Measurements from ENCODE around the gene B3GNT5.
A peak's percentile ranks its signal among the peaks of the same experiment; 100 is the strongest.

B3GNT5 gene

GRCh38 chr3:183254487-183255347, 1.7 kb downstream of the B3GNT5 start:
- Histone ChIP-seq H3K4me2 (ENCODE audit: low read length, poor library complexity, severe bottlenecking) (peak overlapping the region; percentile 83), H3K14ac (ENCODE audit: low read length in 2 of 2) (peak overlapping the region; percentile 63 to 95), H3K9ac (ENCODE audit: low read length) (peak overlapping the region; percentile 87), H2AK5ac (ENCODE audit: low read length, severe bottlenecking) (no peak overlapping the region), H3K27me3 (ENCODE audit: control insufficient read depth in 1 of 2, insufficient read depth in 1 of 2, low read length in 2 of 2) (peaks cover 0 to 4% of the 10 kb centered on the region in 2 experiments), H2BK5ac (ENCODE audit: low read depth, low read length, poor library complexity, severe bottlenecking) (peak overlapping the region; percentile 63), H2BK120ac (ENCODE audit: low read depth, low read length) (peak overlapping the region; percentile 95), H3K4me1 (ENCODE audit: control insufficient read depth, insufficient read depth, low read depth, low read length) (no peaks in the 10 kb centered on the region), H2BK15ac (ENCODE audit: low read depth, poor library complexity, severe bottlenecking) (peak overlapping the region; percentile 90), H3K18ac (ENCODE audit: low read depth in 1 of 2, low read length in 2 of 2) (peak overlapping the region; percentile 85 to 89), H2BK12ac (ENCODE audit: low read length in 2 of 2) (peak overlapping the region in 1 of 2 experiments; percentile 92), H3K4ac (ENCODE audit: low read depth in 1 of 2, low read length in 2 of 2) (peak overlapping the region; percentile 79 to 85), H2AFZ (ENCODE audit: low read depth, low read length) (peak overlapping the region; percentile 86), H3K36me3 (ENCODE audit: control insufficient read depth in 1 of 2, insufficient read depth in 2 of 2, low read depth in 1 of 2, low read length in 2 of 2) (no peaks in the 10 kb centered on the region), H3K4me3 (ENCODE audit: insufficient read depth in 1 of 2, low read depth in 1 of 2, low read length in 2 of 2) (peak overlapping the region; percentile 89 to 91), H3K27ac (ENCODE audit: low read length, poor library complexity, severe bottlenecking) (peak overlapping the region; percentile 63), H3K9me3 (ENCODE audit: control insufficient read depth, low read length) (no peaks in the 10 kb centered on the region), H3K23ac (ENCODE audit: low read length in 2 of 2) (no peak overlapping the region), H3K79me1 (replicated peaks; ENCODE audit: low read length, poor library complexity, severe bottlenecking) (peaks cover 2% of the 10 kb centered on the region), H4K91ac (ENCODE audit: low read length) (peak overlapping the region; percentile 93), H4K8ac (ENCODE audit: low read length) (peak overlapping the region; percentile 94)
- WGBS = 7% methylated on average over 42 of the region's 49 CpGs
- peak; percentile 40 for DNase-seq

GRCh38 chr3:183255348-183255730, 2.3 kb downstream of the B3GNT5 start:
- Histone ChIP-seq H2AK5ac (ENCODE audit: low read length, severe bottlenecking) (no peak overlapping the region), H3K27ac (ENCODE audit: low read length, poor library complexity, severe bottlenecking) (peak overlapping the region; percentile 63), H3K4me2 (ENCODE audit: low read length, poor library complexity, severe bottlenecking) (peak overlapping the region; percentile 83), H3K9ac (ENCODE audit: low read length) (no peak overlapping the region), H2BK120ac (ENCODE audit: low read depth, low read length) (no peak overlapping the region), H3K79me1 (replicated peaks; ENCODE audit: low read length, poor library complexity, severe bottlenecking) (peaks cover 2% of the 10 kb centered on the region), H3K4ac (ENCODE audit: low read depth in 1 of 2, low read length in 2 of 2) (no peak overlapping the region), H3K27me3 (ENCODE audit: control insufficient read depth in 1 of 2, insufficient read depth in 1 of 2, low read length in 2 of 2) (peaks cover 0 to 4% of the 10 kb centered on the region in 2 experiments), H3K4me1 (ENCODE audit: control insufficient read depth, insufficient read depth, low read depth, low read length) (peaks cover 2% of the 10 kb centered on the region), H3K9me3 (ENCODE audit: control insufficient read depth, low read length) (no peaks in the 10 kb centered on the region), H3K4me3 (ENCODE audit: insufficient read depth in 1 of 2, low read depth in 1 of 2, low read length in 2 of 2) (peak overlapping the region in 1 of 2 experiments; percentile 91), H2AFZ (ENCODE audit: low read depth, low read length) (no peak overlapping the region), H3K18ac (ENCODE audit: low read depth in 1 of 2, low read length in 2 of 2) (no peak overlapping the region), H2BK12ac (ENCODE audit: low read length in 2 of 2) (no peak overlapping the region), H2BK15ac (ENCODE audit: low read depth, poor library complexity, severe bottlenecking) (no peak overlapping the region), H4K91ac (ENCODE audit: low read length) (no peak overlapping the region), H3K14ac (ENCODE audit: low read length in 2 of 2) (no peak overlapping the region), H3K36me3 (ENCODE audit: control insufficient read depth in 1 of 2, insufficient read depth in 2 of 2, low read depth in 1 of 2, low read length in 2 of 2) (no peaks in the 10 kb centered on the region), H3K23ac (ENCODE audit: low read length in 2 of 2) (no peak overlapping the region), H4K8ac (ENCODE audit: low read length) (no peak overlapping the region), H2BK5ac (ENCODE audit: low read depth, low read length, poor library complexity, severe bottlenecking) (no peak overlapping the region)
- DNase-seq = peak; percentile 29
- 39% methylated on average over 4 of the region's 4 CpGs for WGBS

- H3K9me3 ChIP-seq (ENCODE audit: control insufficient read depth, low read length) = no peaks in the 10 kb centered on the region
- no peak overlapping the region for H2BK12ac ChIP-seq (ENCODE audit: low read length in 2 of 2)
- 73% methylated on average over 3 of the region's 3 CpGs for whole genome bisulfite sequencing
- no peak overlapping the region for H3K27ac ChIP-seq (ENCODE audit: low read length, poor library complexity, severe bottlenecking)
- H3K36me3 ChIP-seq (ENCODE audit: control insufficient read depth in 1 of 2, insufficient read depth in 2 of 2, low read depth in 1 of 2, low read length in 2 of 2) = peaks cover 0 to 4% of the 10 kb centered on the region in 2 experiments
- no peak overlapping the region for H3K9ac ChIP-seq (ENCODE audit: low read length)
- H2BK5ac ChIP-seq (ENCODE audit: low read depth, low read length, poor library complexity, severe bottlenecking) = no peak overlapping the region
- no peak overlapping the region for H2AK5ac ChIP-seq (ENCODE audit: low read length, severe bottlenecking)
- peaks cover 11% of the 10 kb centered on the region for H3K79me1 ChIP-seq (replicated peaks; ENCODE audit: low read length, poor library complexity, severe bottlenecking)
- no peak overlapping the region for H3K14ac ChIP-seq (ENCODE audit: low read length in 2 of 2)
- no peaks in the 10 kb centered on the region for H3K27me3 ChIP-seq (ENCODE audit: control insufficient read depth in 1 of 2, insufficient read depth in 1 of 2, low read length in 2 of 2)
- no peak overlapping the region for H3K18ac ChIP-seq (ENCODE audit: low read depth in 1 of 2, low read length in 2 of 2)
- no peak overlapping the region for H2AFZ ChIP-seq (ENCODE audit: low read depth, low read length)
- H3K4me1 ChIP-seq (ENCODE audit: control insufficient read depth, insufficient read depth, low read depth, low read length) = peaks cover 8% of the 10 kb centered on the region
- no peak overlapping the region for H3K4me2 ChIP-seq (ENCODE audit: low read length, poor library complexity, severe bottlenecking)
- no peak overlapping the region for H3K23ac ChIP-seq (ENCODE audit: low read length in 2 of 2)
- H3K4ac ChIP-seq (ENCODE audit: low read depth in 1 of 2, low read length in 2 of 2) = no peak overlapping the region
- no peak overlapping the region for H2BK120ac ChIP-seq (ENCODE audit: low read depth, low read length)
- H3K4me3 ChIP-seq (ENCODE audit: insufficient read depth in 1 of 2, low read depth in 1 of 2, low read length in 2 of 2) = no peak overlapping the region
- no peak overlapping the region for H4K8ac ChIP-seq (ENCODE audit: low read length)
- H4K91ac ChIP-seq (ENCODE audit: low read length) = no peak overlapping the region
- H2BK15ac ChIP-seq (ENCODE audit: low read depth, poor library complexity, severe bottlenecking) = no peak overlapping the region
- DNase-seq = no peak
These were observed 6.0 kb downstream of the B3GNT5 start for GRCh38 chr3:183259087-183259486.

GRCh38 chr3:183259621-183260020, 6.6 kb downstream of the B3GNT5 start:
- H3K4me2 ChIP-seq (ENCODE audit: low read length, poor library complexity, severe bottlenecking) = no peak overlapping the region
- peaks cover 11% of the 10 kb centered on the region for H3K79me1 ChIP-seq (replicated peaks; ENCODE audit: low read length, poor library complexity, severe bottlenecking)
- H2BK5ac ChIP-seq (ENCODE audit: low read depth, low read length, poor library complexity, severe bottlenecking) = no peak overlapping the region
- 92% methylated on average over 1 of the region's 2 CpGs for WGBS
- H3K18ac ChIP-seq (ENCODE audit: low read depth in 1 of 2, low read length in 2 of 2) = peak overlapping the region in 1 of 2 experiments; percentile 51
- no peak overlapping the region for H3K27ac ChIP-seq (ENCODE audit: low read length, poor library complexity, severe bottlenecking)
- H3K23ac ChIP-seq (ENCODE audit: low read length in 2 of 2) = no peak overlapping the region
- no peak overlapping the region for H3K14ac ChIP-seq (ENCODE audit: low read length in 2 of 2)
- no peak overlapping the region for H2BK15ac ChIP-seq (ENCODE audit: low read depth, poor library complexity, severe bottlenecking)
- H3K9me3 ChIP-seq (ENCODE audit: control insufficient read depth, low read length) = no peaks in the 10 kb centered on the region
- no peak for DNase-seq
- no peak overlapping the region for H4K8ac ChIP-seq (ENCODE audit: low read length)
- no peak overlapping the region for H3K9ac ChIP-seq (ENCODE audit: low read length)
- H4K91ac ChIP-seq (ENCODE audit: low read length) = no peak overlapping the region
- peaks cover 8% of the 10 kb centered on the region for H3K4me1 ChIP-seq (ENCODE audit: control insufficient read depth, insufficient read depth, low read depth, low read length)
- H3K4ac ChIP-seq (ENCODE audit: low read depth in 1 of 2, low read length in 2 of 2) = no peak overlapping the region
- no peaks in the 10 kb centered on the region for H3K27me3 ChIP-seq (ENCODE audit: control insufficient read depth in 1 of 2, insufficient read depth in 1 of 2, low read length in 2 of 2)
- no peak overlapping the region for H2BK120ac ChIP-seq (ENCODE audit: low read depth, low read length)
- no peak overlapping the region for H2BK12ac ChIP-seq (ENCODE audit: low read length in 2 of 2)
- H2AK5ac ChIP-seq (ENCODE audit: low read length, severe bottlenecking) = no peak overlapping the region
- no peak overlapping the region for H3K4me3 ChIP-seq (ENCODE audit: insufficient read depth in 1 of 2, low read depth in 1 of 2, low read length in 2 of 2)
- H3K36me3 ChIP-seq (ENCODE audit: control insufficient read depth in 1 of 2, insufficient read depth in 2 of 2, low read depth in 1 of 2, low read length in 2 of 2) = peaks cover 0 to 4% of the 10 kb centered on the region in 2 experiments
- no peak overlapping the region for H2AFZ ChIP-seq (ENCODE audit: low read depth, low read length)

Data from mesenchymal stem cell (in vitro differentiated cells and primary cell).